H1 (cell line): Measurements from ENCODE around the gene ABCC2. TPM values are rescaled to one million over a fixed set of nuclear protein-coding genes. Genes with fewer than 3 reads are reported as not detected.

Experiments used
- FOSL1 ChIP-seq: IDR thresholded peaks from 2 replicates; pipeline ENCODE4 v1.6.1; 2011; ENCODE audit warnings: mild to moderate bottlenecking, low read depth, low read length, moderate library complexity; ENCODE audit not compliant: insufficient read depth
- JUN ChIP-seq: IDR thresholded peaks from 2 replicates; pipeline ENCODE4 v1.6.1; 2011; ENCODE audit warnings: low read depth, mild to moderate bottlenecking, improper control_type of control experiment, low read length
- KDM4A ChIP-seq: IDR thresholded peaks from one replicate; pipeline ENCODE4 v1.7.1; 2012; ENCODE audit warnings: low read depth, mild to moderate bottlenecking, moderate library complexity, low read length, inconsistent platforms; ENCODE audit not compliant: severe bottlenecking
- SP1 ChIP-seq: IDR thresholded peaks from 2 replicates; pipeline ENCODE4 v1.6.1; 2011; ENCODE audit warnings: low read depth, low read length
- SP2 ChIP-seq: IDR thresholded peaks from 2 replicates; pipeline ENCODE4 v1.6.1; 2012; ENCODE audit warnings: mild to moderate bottlenecking, low read length, inconsistent platforms
- polyA plus RNA-seq, 7 experiments: library from polyadenylated mRNA; depleted of rRNA in 3 of 7; stranded (reverse) in 5 of 7; unstranded in 2 of 7; fragments of >200 nt in 5 of 7; fragments of 200-250 nt in 2 of 7; gene quantifications; 1 replicate in 5 of 7; 2 replicates in 1 of 7; 4 replicates in 1 of 7; pipeline versions ENCODE4 v1.2.1 to v1.2.3, GENCODE V29; 2011 to 2013; ENCODE audit warnings: missing spikeins in 2 of 7, mixed read lengths in 2 of 7
- total RNA-seq: library from RNA; stranded (reverse); fragmentation: NEBNext Ultra II Directional; extraction: Animal tissue kit (Norgen Biotek cat#: 25700); gene quantifications from 2 replicates; pipeline ENCODE4 v1.2.1, GENCODE V29; 2021
- TF ChIP-seq, protein P1 (sequence below): fragments of 300-600 bp; sonication (generic); IDR thresholded peaks from 2 replicates; pipeline ENCODE4 v1.7.1; 2012; ENCODE audit warnings: low read length, moderate library complexity, mild to moderate bottlenecking, inconsistent platforms; ENCODE audit not compliant: insufficient replicate concordance
- TF ChIP-seq, protein P2 (sequence below): IDR thresholded peaks from 2 replicates; pipeline ENCODE4 v1.6.1; 2011; ENCODE audit warnings: low read length, improper control_type of control experiment

Gene ABCC2
- total and polyA plus RNA-seq, 2 of the 8 experiments (the other 6 are each of a cell fraction or from before 2014, with no cell fraction given) = 0.74 to 1.1 TPM

DNA sequence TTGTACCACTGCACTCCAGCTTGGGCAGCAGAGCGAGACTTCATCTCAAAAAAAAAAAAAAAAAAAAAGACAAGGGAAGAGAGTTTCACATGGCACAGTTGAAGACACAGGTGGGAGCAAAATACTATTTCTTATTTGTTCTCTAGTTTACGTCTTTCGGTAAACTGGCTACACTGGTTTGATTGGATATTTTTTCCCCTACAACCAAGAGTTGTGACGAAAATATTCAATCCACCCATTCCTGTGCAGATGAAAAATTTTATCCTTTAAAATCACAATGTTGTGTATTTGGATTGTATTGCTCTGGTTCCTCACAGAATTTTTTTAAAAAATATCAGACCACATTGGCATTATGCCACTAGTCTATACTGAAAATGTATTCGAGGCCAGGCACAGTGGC, 14.5 kb upstream of the ABCC2 start (continued):
- TF ChIP-seq SP2 (no peak), JUN (no peak), FOSL1 (no peak), SP1 (no peak), KDM4A (no peak)
- TF ChIP-seq, protein P1, sequence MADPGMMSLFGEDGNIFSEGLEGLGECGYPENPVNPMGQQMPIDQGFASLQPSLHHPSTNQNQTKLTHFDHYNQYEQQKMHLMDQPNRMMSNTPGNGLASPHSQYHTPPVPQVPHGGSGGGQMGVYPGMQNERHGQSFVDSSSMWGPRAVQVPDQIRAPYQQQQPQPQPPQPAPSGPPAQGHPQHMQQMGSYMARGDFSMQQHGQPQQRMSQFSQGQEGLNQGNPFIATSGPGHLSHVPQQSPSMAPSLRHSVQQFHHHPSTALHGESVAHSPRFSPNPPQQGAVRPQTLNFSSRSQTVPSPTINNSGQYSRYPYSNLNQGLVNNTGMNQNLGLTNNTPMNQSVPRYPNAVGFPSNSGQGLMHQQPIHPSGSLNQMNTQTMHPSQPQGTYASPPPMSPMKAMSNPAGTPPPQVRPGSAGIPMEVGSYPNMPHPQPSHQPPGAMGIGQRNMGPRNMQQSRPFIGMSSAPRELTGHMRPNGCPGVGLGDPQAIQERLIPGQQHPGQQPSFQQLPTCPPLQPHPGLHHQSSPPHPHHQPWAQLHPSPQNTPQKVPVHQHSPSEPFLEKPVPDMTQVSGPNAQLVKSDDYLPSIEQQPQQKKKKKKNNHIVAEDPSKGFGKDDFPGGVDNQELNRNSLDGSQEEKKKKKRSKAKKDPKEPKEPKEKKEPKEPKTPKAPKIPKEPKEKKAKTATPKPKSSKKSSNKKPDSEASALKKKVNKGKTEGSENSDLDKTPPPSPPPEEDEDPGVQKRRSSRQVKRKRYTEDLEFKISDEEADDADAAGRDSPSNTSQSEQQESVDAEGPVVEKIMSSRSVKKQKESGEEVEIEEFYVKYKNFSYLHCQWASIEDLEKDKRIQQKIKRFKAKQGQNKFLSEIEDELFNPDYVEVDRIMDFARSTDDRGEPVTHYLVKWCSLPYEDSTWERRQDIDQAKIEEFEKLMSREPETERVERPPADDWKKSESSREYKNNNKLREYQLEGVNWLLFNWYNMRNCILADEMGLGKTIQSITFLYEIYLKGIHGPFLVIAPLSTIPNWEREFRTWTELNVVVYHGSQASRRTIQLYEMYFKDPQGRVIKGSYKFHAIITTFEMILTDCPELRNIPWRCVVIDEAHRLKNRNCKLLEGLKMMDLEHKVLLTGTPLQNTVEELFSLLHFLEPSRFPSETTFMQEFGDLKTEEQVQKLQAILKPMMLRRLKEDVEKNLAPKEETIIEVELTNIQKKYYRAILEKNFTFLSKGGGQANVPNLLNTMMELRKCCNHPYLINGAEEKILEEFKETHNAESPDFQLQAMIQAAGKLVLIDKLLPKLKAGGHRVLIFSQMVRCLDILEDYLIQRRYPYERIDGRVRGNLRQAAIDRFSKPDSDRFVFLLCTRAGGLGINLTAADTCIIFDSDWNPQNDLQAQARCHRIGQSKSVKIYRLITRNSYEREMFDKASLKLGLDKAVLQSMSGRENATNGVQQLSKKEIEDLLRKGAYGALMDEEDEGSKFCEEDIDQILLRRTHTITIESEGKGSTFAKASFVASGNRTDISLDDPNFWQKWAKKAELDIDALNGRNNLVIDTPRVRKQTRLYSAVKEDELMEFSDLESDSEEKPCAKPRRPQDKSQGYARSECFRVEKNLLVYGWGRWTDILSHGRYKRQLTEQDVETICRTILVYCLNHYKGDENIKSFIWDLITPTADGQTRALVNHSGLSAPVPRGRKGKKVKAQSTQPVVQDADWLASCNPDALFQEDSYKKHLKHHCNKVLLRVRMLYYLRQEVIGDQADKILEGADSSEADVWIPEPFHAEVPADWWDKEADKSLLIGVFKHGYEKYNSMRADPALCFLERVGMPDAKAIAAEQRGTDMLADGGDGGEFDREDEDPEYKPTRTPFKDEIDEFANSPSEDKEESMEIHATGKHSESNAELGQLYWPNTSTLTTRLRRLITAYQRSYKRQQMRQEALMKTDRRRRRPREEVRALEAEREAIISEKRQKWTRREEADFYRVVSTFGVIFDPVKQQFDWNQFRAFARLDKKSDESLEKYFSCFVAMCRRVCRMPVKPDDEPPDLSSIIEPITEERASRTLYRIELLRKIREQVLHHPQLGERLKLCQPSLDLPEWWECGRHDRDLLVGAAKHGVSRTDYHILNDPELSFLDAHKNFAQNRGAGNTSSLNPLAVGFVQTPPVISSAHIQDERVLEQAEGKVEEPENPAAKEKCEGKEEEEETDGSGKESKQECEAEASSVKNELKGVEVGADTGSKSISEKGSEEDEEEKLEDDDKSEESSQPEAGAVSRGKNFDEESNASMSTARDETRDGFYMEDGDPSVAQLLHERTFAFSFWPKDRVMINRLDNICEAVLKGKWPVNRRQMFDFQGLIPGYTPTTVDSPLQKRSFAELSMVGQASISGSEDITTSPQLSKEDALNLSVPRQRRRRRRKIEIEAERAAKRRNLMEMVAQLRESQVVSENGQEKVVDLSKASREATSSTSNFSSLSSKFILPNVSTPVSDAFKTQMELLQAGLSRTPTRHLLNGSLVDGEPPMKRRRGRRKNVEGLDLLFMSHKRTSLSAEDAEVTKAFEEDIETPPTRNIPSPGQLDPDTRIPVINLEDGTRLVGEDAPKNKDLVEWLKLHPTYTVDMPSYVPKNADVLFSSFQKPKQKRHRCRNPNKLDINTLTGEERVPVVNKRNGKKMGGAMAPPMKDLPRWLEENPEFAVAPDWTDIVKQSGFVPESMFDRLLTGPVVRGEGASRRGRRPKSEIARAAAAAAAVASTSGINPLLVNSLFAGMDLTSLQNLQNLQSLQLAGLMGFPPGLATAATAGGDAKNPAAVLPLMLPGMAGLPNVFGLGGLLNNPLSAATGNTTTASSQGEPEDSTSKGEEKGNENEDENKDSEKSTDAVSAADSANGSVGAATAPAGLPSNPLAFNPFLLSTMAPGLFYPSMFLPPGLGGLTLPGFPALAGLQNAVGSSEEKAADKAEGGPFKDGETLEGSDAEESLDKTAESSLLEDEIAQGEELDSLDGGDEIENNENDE = no peak
- TF ChIP-seq, protein P2, sequence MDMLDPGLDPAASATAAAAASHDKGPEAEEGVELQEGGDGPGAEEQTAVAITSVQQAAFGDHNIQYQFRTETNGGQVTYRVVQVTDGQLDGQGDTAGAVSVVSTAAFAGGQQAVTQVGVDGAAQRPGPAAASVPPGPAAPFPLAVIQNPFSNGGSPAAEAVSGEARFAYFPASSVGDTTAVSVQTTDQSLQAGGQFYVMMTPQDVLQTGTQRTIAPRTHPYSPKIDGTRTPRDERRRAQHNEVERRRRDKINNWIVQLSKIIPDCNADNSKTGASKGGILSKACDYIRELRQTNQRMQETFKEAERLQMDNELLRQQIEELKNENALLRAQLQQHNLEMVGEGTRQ = no peak
- TF ChIP-seq, all 59 proteins: peak for 0
